Spinal cord (tissue), 10 donors: ENCODE results near the gene CHAC1. TPM values are rescaled to one million over a fixed set of nuclear protein-coding genes. Genes with fewer than 3 reads are reported as not detected.

Source experiments
- DNase-seq, 6 donors: peaks; one replicate each; pipeline versions ENCODE4 v3.0.0 to v3.0.0-alpha.2; 2013 to 2015; ENCODE audit warnings: low spot score in 6 of 6, low read depth in 4 of 6
- H3K27ac ChIP-seq: one replicate; pipeline ENCODE4 v1.5.1; 2013; ENCODE audit warnings: low read depth, low read length, control low read depth
- H3K27me3 ChIP-seq: one replicate; pipeline ENCODE4 v1.6.1; 2013; ENCODE audit warnings: low read length; ENCODE audit not compliant: control insufficient read depth, insufficient read depth
- H3K36me3 ChIP-seq: one replicate; pipeline ENCODE4 v1.6.1; 2013; ENCODE audit warnings: low read length; ENCODE audit not compliant: control insufficient read depth, insufficient read depth
- H3K4me1 ChIP-seq: one replicate; pipeline ENCODE4 v1.6.1; 2013; ENCODE audit warnings: low read length; ENCODE audit not compliant: control insufficient read depth, insufficient read depth
- H3K4me3 ChIP-seq: one replicate; pipeline ENCODE4 v1.5.1; 2013; ENCODE audit warnings: low read depth, low read length, control low read depth
- H3K9me3 ChIP-seq: one replicate; pipeline ENCODE4 v1.6.1; 2013; ENCODE audit warnings: low read length; ENCODE audit not compliant: control insufficient read depth, insufficient read depth
- WGBS: methylation state at CpG from one replicate; pipeline ENCODE4 v1.1.5; 2013; ENCODE audit warnings: missing lambda C conversion rate; ENCODE audit not compliant: insufficient coverage; 5-methylcytosine and 5-hydroxymethylcytosine counted together
- long read RNA-seq, 4 donors: transcript quantifications; one replicate each; lab custom pipeline, GENCODE V29; 2026
- polyA plus RNA-seq, 2 donors: library from polyadenylated mRNA; unstranded; fragments of 120-200 nt; gene quantifications; one replicate each; pipeline ENCODE4 v1.2.1, GENCODE V29; 2013; ENCODE audit not compliant: insufficient read length in 2 of 2
- total RNA-seq, 2 donors: library from RNA; depleted of rRNA in 1 of 2; stranded (reverse); fragments of 120-200 nt in 1 of 2; fragments of >200 nt in 1 of 2; gene quantifications; one replicate each; pipeline versions ENCODE4 v1.2.3 to v1.2.4, GENCODE V29; 2013 to 2014
- donor health status: healthy.

The CHAC1 gene
- 1 to 10 TPM; 3.6 to 4.6 TPM for total RNA-seq
- 10 to 100 TPM; 17.0 to 17.7 TPM for polyA plus RNA-seq
- long read RNA-seq, donor 1, transcript CHAC1-202 (3 exons, 1,849 nt): major isoform, 7 of 20 reads
- long read RNA-seq, donor 1, partial matches to known transcripts: 12 of 20 reads
- long read RNA-seq, donor 1, other reads (novel, unspliced or antisense): 0 of 20 reads
- long read RNA-seq, donor 2, partial matches to known transcripts: 0 of 3 reads
- long read RNA-seq, donor 2, other reads (novel, unspliced or antisense): 0 of 3 reads
- long read RNA-seq, donor 3, partial matches to known transcripts: 0 of 3 reads
- long read RNA-seq, donor 3, other reads (novel, unspliced or antisense): 0 of 3 reads
- long read RNA-seq, donor 4: 0 reads

- H3K9me3 ChIP-seq: no peaks in the 10 kb centered on the region
- peaks cover 16% of the 10 kb centered on the region for H3K27me3 ChIP-seq
- H3K36me3 ChIP-seq: peaks cover 22% of the 10 kb centered on the region
- peak; percentile 78 to 99 (median 86) for DNase-seq
- peak within 1 kb of the TSS; percentile 60 for H3K4me3 ChIP-seq
- H3K27ac ChIP-seq: peak within 1 kb of the TSS; percentile 25
- WGBS: under 1% methylated on average over 72 of the region's 72 CpGs
- H3K4me1 ChIP-seq: peaks cover 51% of the 10 kb centered on the region
Measured at GRCh38 chr15:40952901-40953712, at the start of gene CHAC1. Gene CHAC1 (plus strand): TSS chr15:40953471. CDS start chr15:40953584, 113 bp downstream.

- Histone ChIP-seq H3K4me3 (no peak overlapping the region), H3K27me3 (no peaks in the 10 kb centered on the region), H3K9me3 (no peaks in the 10 kb centered on the region), H3K36me3 (peaks cover 63% of the 10 kb centered on the region), H3K27ac (no peak overlapping the region), H3K4me1 (peaks cover 47% of the 10 kb centered on the region)
- no peak for DNase-seq
- WGBS: 85% methylated on average over 6 of the region's 7 CpGs
Measured at GRCh38 chr15:40904552-40905201, 48.6 kb upstream of the CHAC1 start.

- H3K4me1 ChIP-seq: peaks cover 57% of the 10 kb centered on the region
- no peaks in the 10 kb centered on the region for H3K27me3 ChIP-seq
- no peaks in the 10 kb centered on the region for H3K9me3 ChIP-seq
- H3K4me3 ChIP-seq: peak overlapping the region; percentile 58
- H3K36me3 ChIP-seq: peaks cover 46% of the 10 kb centered on the region
- DNase-seq: peak in 1 of 6 donors; percentile 80
- 7% methylated on average over 30 of the region's 36 CpGs for WGBS
- H3K27ac ChIP-seq: peak overlapping the region; percentile 88
Measured at GRCh38 chr15:40906091-40906990, 46.9 kb upstream of the CHAC1 start.

DNA sequence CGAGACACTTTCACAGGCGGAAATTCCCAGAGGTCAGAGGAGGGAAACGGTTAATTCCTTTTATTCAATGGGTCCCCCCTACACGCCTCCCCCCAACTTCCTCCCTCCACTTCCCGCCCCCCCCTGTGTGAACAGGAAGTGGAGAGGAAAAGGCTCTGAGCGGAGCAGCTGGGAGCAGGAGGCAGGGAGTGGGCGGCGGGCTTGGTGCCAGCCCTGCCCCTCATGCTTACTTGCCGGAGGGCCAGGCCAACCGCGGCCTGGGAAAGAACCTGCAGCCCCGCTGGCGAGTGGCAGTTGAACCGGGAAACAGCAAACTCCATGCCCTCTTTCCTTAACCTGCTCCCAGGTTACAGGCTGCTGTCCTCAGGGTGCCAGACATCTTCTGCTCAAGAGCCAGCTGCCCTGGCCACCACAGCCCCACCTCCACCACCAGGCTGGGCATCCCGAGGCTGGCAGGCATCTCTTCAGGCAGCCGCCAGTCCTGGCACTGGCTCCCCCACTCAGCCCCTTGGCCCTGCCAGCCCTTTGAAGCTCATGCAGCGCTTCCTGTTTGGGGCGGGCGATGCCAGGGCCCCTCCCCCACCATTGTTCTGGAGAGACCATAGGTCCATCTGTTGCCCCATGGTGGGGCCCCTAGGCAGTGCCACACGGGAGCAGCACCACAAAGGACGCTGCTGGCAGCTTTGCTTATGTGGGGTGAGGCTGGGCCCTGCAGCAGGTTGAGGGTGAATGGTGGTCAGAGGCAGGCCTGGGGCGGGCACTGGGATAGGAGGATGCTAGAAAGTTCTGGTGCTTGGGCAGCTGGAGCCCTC is 46.1 kb upstream of the CHAC1 start:
- WGBS: 22% methylated on average over 17 of the region's 22 CpGs
- peak in 2 of 6 donors; percentile 68 to 85 for DNase-seq
- H3K27me3 ChIP-seq: no peaks in the 10 kb centered on the region
- H3K4me3 ChIP-seq: peak overlapping the region; percentile 58
- peaks cover 59% of the 10 kb centered on the region for H3K4me1 ChIP-seq
- H3K9me3 ChIP-seq: no peaks in the 10 kb centered on the region
- peak overlapping the region; percentile 88 for H3K27ac ChIP-seq
- H3K36me3 ChIP-seq: peaks cover 41% of the 10 kb centered on the region

DNA sequence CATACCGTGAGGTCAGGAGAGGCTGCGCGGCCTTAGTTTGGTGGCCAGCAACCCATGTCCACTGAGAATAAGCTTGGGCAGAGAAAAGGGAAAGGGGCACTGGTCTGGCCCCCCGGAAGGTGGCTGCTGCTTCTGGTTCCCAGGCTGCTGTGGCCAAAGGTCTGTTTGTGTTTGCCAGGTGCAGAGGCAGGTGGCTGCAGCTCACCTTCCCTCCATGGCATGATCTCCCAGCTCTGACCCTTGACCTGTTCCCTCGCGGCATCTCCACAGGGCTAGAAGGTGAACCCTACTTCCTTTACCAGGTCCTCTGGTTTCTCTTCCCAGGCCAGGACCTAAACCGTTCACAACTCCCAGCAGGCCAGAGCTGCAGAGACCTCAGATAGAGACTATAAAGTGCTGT is 45.2 kb upstream of the CHAC1 start:
- DNase-seq: no peak
- WGBS: 92% methylated on average over 6 of the region's 7 CpGs
- Histone ChIP-seq H3K4me3 (no peak overlapping the region), H3K27me3 (no peaks in the 10 kb centered on the region), H3K4me1 (peaks cover 59% of the 10 kb centered on the region), H3K9me3 (no peaks in the 10 kb centered on the region), H3K36me3 (peaks cover 32% of the 10 kb centered on the region), H3K27ac (peak overlapping the region; percentile 88)

GRCh38 chr15:40909662-40910630 is 43.3 kb upstream of the CHAC1 start:
- H3K27ac ChIP-seq: no peak overlapping the region
- 52% methylated on average over 12 of the region's 17 CpGs for WGBS
- no peak for DNase-seq
- peaks cover 50% of the 10 kb centered on the region for H3K4me1 ChIP-seq
- peaks cover 17% of the 10 kb centered on the region for H3K36me3 ChIP-seq
- no peak overlapping the region for H3K4me3 ChIP-seq
- no peaks in the 10 kb centered on the region for H3K27me3 ChIP-seq
- H3K9me3 ChIP-seq: no peaks in the 10 kb centered on the region

GRCh38 chr15:40911141-40911540 is 42.1 kb upstream of the CHAC1 start:
- peak in 1 of 6 donors; percentile 64 for DNase-seq
- Histone ChIP-seq H3K9me3 (no peaks in the 10 kb centered on the region), H3K4me3 (no peak overlapping the region), H3K27ac (no peak overlapping the region), H3K4me1 (peaks cover 48% of the 10 kb centered on the region), H3K36me3 (peaks cover 14% of the 10 kb centered on the region), H3K27me3 (peaks cover 2% of the 10 kb centered on the region)
- WGBS: 37% methylated on average over 7 of the region's 7 CpGs

GRCh38 chr15:40911693-40912092 is 41.6 kb upstream of the CHAC1 start:
- DNase-seq: no peak
- Histone ChIP-seq H3K27me3 (peaks cover 2% of the 10 kb centered on the region), H3K4me1 (peaks cover 43% of the 10 kb centered on the region), H3K36me3 (peaks cover 9% of the 10 kb centered on the region), H3K27ac (no peak overlapping the region), H3K9me3 (no peaks in the 10 kb centered on the region), H3K4me3 (no peak overlapping the region)
- WGBS: 88% methylated on average over 1 of the region's 2 CpGs
